Esophagus squamous epithelium (tissue), 5 donors: ENCODE measurements around the gene CCDC197. TPM values are rescaled to one million over a fixed set of nuclear protein-coding genes. Genes with fewer than 3 reads are reported as not detected.

Source experiments
- DNase-seq: peaks from one replicate; lab custom pipeline; 2025; lab: John Stamatoyannopoulos, UW
- H3K27ac ChIP-seq, 4 donors: fragments of 200-600 bp; sonication (generic); one replicate each; pipeline ENCODE4 v1.5.1; 2016 to 2019; ENCODE audit warnings: mild to moderate bottlenecking in 1 of 4
- H3K27me3 ChIP-seq, 4 donors: fragments of 200-600 bp; sonication (generic); 1 replicate in 3 of 4; 2 replicates in 1 of 4; pipeline versions ENCODE4 v1.5.1 to v1.6.0; 2017 to 2021; ENCODE audit warnings: antibody characterized with exemption in 1 of 4
- H3K36me3 ChIP-seq, 3 donors: fragments of 200-600 bp; sonication (generic); one replicate each; pipeline ENCODE4 v1.5.1; 2016 to 2019
- H3K4me1 ChIP-seq, 3 donors: fragments of 200-600 bp; sonication (generic); one replicate each; pipeline ENCODE4 v1.5.1; 2017 to 2019
- H3K4me3 ChIP-seq, 4 donors: fragments of 200-600 bp; sonication (generic); 1 replicate in 3 of 4; 2 replicates in 1 of 4; pipeline ENCODE4 v1.5.1; 2016 to 2019; ENCODE audit warnings: mild to moderate bottlenecking in 2 of 4, moderate library complexity in 1 of 4
- H3K9me3 ChIP-seq, 3 donors: fragments of 200-600 bp; sonication (generic); one replicate each; pipeline ENCODE4 v1.5.1; 2016 to 2019
- CTCF ChIP-seq, 6 experiments: fragments of 450-650 bp in 4 of 6; fragments of 200-600 bp in 2 of 6; sonication (generic) in 2 of 6; IDR thresholded peaks; one replicate each; pipeline ENCODE4 v1.5.1; 2016 to 2019; ENCODE audit warnings: antibody characterized with exemption in 6 of 6, mild to moderate bottlenecking in 4 of 6, moderate library complexity in 4 of 6
- POLR2A ChIP-seq, 4 donors: fragments of 450-650 bp; IDR thresholded peaks; one replicate each; pipeline ENCODE4 v1.6.1; 2017; ENCODE audit warnings: antibody characterized with exemption in 4 of 4, mild to moderate bottlenecking in 4 of 4, moderate library complexity in 3 of 4
- WGBS, 2 donors: methylation state at CpG; one replicate each; pipeline ENCODE4 v1.1.5; 2018; 5-methylcytosine and 5-hydroxymethylcytosine counted together
- intact Hi-C: fragments of 100-400 bp; cut with DNase I; formaldehyde crosslinking; loops from one replicate; pipeline ENCODE4 v1.15.0; 2022
- total RNA-seq, 4 donors: library from RNA; depleted of rRNA; stranded (reverse); fragments of >200 nt; gene quantifications; one replicate each; pipeline ENCODE4 v1.1.0, GENCODE V29; 2016
- donor health status: DM: yes; HTN: yes; CAD: no.

The CCDC197 gene
- total RNA-seq, 4 donors from 2014 or later = not detected

GRCh38 chr14:94036313-94037167, 39.4 kb downstream of the CCDC197 start:
- Histone ChIP-seq H3K27me3 (no peaks in the 10 kb centered on the region), H3K4me3 (no peak overlapping the region), H3K4me1 (peaks cover 0 to under 1% (median 0%) of the 10 kb centered on the region in 3 donors), H3K9me3 (no peaks in the 10 kb centered on the region), H3K27ac (no peak overlapping the region), H3K36me3 (peaks cover 0 to 7% (median 0%) of the 10 kb centered on the region in 3 donors)
- intact Hi-C loops = no loop called here
- no peak for DNase-seq
- WGBS, 2 donors = 19 to 30% methylated on average over 11 of the region's 12 CpGs
- TF ChIP-seq CTCF (IDR thresholded peaks at IDR 0.05) = peak; percentile 63 to 90 (median 84)
- no peak for TF ChIP-seq POLR2A (IDR thresholded peaks at IDR 0.05)

GRCh38 chr14:94037954-94038353, 40.9 kb downstream of the CCDC197 start:
- TF ChIP-seq CTCF (IDR thresholded peaks at IDR 0.05) (no peak), POLR2A (IDR thresholded peaks at IDR 0.05) (no peak)
- 67% methylated on average over 5 of the region's 9 CpGs; no CpG with 5 or more reads in 1 of the 2 donors for WGBS, 2 donors
- no peak for DNase-seq

GRCh38 chr14:94038510-94038909, 41.4 kb downstream of the CCDC197 start:
- H3K36me3 ChIP-seq = peaks cover 0 to 16% (median 0%) of the 10 kb centered on the region in 3 donors

More at GRCh38 chr14:94037954-94038353, 40.9 kb downstream of the CCDC197 start:
- Histone ChIP-seq H3K27ac (no peak overlapping the region), H3K4me3 (no peak overlapping the region), H3K27me3 (no peaks in the 10 kb centered on the region), H3K36me3 (peaks cover 0 to 11% (median 0%) of the 10 kb centered on the region in 3 donors), H3K9me3 (no peaks in the 10 kb centered on the region), H3K4me1 (peaks cover 0 to 11% (median 0%) of the 10 kb centered on the region in 3 donors)
- intact Hi-C loops = no loop called here

GRCh38 chr14:94038921-94039629, 42.0 kb downstream of the CCDC197 start:
- DNase-seq = no peak
- Histone ChIP-seq H3K4me1 (peaks cover 0 to 11% (median 0%) of the 10 kb centered on the region in 3 donors), H3K36me3 (peaks cover 0 to 22% (median 0%) of the 10 kb centered on the region in 3 donors), H3K4me3 (no peak overlapping the region), H3K27ac (no peak overlapping the region), H3K27me3 (no peaks in the 10 kb centered on the region), H3K9me3 (no peaks in the 10 kb centered on the region)
- TF ChIP-seq POLR2A (IDR thresholded peaks at IDR 0.05) = no peak
- TF ChIP-seq CTCF (IDR thresholded peaks at IDR 0.05) = no peak
- WGBS, 2 donors = 75 to 81% methylated on average over 6 to 8 of the region's 11 CpGs
- intact Hi-C loops = no loop called here

More at GRCh38 chr14:94038510-94038909, 41.4 kb downstream of the CCDC197 start:
- DNase-seq = no peak
- Histone ChIP-seq H3K27me3 (no peaks in the 10 kb centered on the region), H3K9me3 (no peaks in the 10 kb centered on the region), H3K27ac (no peak overlapping the region), H3K4me1 (peaks cover 0 to 11% (median 0%) of the 10 kb centered on the region in 3 donors), H3K4me3 (no peak overlapping the region)
- WGBS, 2 donors = no CpG with 5 or more reads among the region's 7 CpGs
- intact Hi-C loops = no loop called here
- TF ChIP-seq POLR2A (IDR thresholded peaks at IDR 0.05) (no peak), CTCF (IDR thresholded peaks at IDR 0.05) (no peak)
